ENCODE data around the gene SLC7A8. TPM values are rescaled to one million over a fixed set of nuclear protein-coding genes. Genes with fewer than 3 reads are reported as not detected.

The SLC7A8 gene
- total RNA-seq, 2 experiments from 2014 or later, result 4.0 to 11.4 TPM

DNA sequence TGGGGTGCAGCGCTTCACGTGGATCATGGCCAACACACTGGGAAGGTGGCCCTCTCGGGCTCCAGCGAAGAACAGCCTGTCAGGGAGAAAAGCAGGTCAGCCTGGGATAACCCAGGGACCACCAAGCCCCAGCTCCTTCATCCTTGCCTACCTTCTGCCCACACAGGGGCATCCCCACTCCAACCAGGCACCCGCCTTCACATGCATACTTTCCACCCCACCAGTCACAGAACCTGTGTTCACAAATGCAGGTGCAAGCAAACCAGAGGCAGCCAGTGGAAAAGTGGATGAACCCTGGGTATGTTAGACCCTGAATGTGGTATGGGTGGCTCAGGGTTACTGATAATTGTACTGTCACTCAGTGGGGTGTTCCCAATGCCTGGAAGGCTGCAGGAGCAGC lies 52.0 kb downstream of the SLC7A8 start:
- Histone ChIP-seq H3K79me2 (ENCODE audit: insufficient read depth, low read depth, low read length) (no peaks in the 10 kb centered on the region), H3K9me2 (ENCODE audit: insufficient read depth, low read length) (no peaks in the 10 kb centered on the region), H2AFZ (ENCODE audit: low read length) (no peak overlapping the region), H3K4me1 (ENCODE audit: insufficient read depth, low read length, poor library complexity, severe bottlenecking) (peaks cover 6% of the 10 kb centered on the region), H4K20me1 (ENCODE audit: insufficient read depth, low read length) (no peaks in the 10 kb centered on the region), H3K36me3 (ENCODE audit: insufficient read depth, low read length) (no peaks in the 10 kb centered on the region), H3K4me2 (ENCODE audit: low read length) (no peak overlapping the region), H3K9me3 (ENCODE audit: low read length) (no peaks in the 10 kb centered on the region), H3K27ac (ENCODE audit: low read depth, low read length, poor library complexity, severe bottlenecking) (no peak overlapping the region), H3K4me3 (ENCODE audit: low read depth, low read length, poor library complexity, severe bottlenecking) (no peak overlapping the region)
- CTCF ChIA-PET (ENCODE audit: unreplicated experiment), result interaction anchor here (2.1 kb wide), 1 partner anchor 11 kb away, joined by 8 read pairs; no protein-coding TSS in a partner anchor
- no peak for DNase-seq (ENCODE audit: low spot score)
- POLR2A ChIA-PET, result no interaction called here
- TF ChIP-seq EZH2phosphoT487 (IDR thresholded peaks at IDR 0.05; ENCODE audit: borderline replicate concordance, low read depth, low read length), result no peak
- TF ChIP-seq, protein P1, sequence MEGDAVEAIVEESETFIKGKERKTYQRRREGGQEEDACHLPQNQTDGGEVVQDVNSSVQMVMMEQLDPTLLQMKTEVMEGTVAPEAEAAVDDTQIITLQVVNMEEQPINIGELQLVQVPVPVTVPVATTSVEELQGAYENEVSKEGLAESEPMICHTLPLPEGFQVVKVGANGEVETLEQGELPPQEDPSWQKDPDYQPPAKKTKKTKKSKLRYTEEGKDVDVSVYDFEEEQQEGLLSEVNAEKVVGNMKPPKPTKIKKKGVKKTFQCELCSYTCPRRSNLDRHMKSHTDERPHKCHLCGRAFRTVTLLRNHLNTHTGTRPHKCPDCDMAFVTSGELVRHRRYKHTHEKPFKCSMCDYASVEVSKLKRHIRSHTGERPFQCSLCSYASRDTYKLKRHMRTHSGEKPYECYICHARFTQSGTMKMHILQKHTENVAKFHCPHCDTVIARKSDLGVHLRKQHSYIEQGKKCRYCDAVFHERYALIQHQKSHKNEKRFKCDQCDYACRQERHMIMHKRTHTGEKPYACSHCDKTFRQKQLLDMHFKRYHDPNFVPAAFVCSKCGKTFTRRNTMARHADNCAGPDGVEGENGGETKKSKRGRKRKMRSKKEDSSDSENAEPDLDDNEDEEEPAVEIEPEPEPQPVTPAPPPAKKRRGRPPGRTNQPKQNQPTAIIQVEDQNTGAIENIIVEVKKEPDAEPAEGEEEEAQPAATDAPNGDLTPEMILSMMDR (conservative IDR thresholded peaks at IDR 0.05; ENCODE audit: low read length), result no peak
- intact Hi-C loops (cut with micrococcal nuclease; ENCODE audit: unreplicated experiment), result no loop called here
- BruUV-seq (replicated peaks), result no TSS peak

DNA sequence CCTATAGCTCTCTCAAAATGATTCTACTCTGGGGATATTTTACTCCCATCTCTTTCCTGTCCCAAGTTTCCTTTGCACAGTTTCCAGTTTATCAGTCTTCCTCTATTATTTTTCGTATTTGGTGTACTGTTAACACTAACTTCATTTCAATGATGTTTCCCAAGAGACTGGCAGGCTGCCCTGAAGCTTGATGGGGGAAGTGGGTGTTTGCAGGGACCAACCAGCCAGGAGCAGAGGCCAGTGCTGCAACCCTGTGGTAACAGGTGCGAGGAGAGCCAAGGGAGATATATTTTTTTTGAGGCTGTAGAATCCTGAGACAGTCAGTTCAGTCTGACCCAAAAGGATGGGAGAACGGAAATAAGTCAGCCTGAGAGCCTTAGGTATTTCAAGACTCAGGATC lies 52.6 kb downstream of the SLC7A8 start:
- no peak for DNase-seq (ENCODE audit: low spot score)

DNA sequence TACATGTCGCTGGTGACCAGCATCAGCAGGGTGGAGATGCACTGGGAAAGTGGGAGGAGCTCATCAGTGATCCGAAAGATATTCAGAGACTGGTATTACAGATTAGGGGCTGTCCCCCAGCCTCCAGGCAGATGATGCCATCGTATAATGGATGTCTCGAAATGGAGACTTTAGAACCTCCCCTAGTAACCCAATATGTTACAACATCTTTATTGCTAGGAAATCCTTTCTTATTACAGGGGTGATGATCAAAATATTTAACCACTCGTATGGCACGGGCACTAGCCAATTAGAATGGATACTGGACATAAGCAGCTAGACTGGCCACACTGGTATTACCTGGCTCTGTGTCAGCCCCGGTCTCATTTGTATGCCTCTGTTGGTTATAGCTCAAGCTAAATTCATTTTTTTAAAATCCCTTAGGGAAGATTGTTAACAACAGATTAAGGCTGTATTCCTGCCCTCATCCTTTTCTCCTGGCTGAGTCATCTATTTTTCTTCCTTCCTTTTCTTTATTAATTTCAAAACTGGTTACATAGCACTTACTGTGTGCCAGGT lies 53.6 kb downstream of the SLC7A8 start:
- ChIA-PET POLR2A (interaction anchor here (0.6 kb wide), 2 partner anchors 35 to 48 kb away, joined by 3 read pairs; no protein-coding TSS in a partner anchor), CTCF (ENCODE audit: unreplicated experiment) (interaction anchor here (2.1 kb wide), 1 partner anchor 9 kb away, joined by 8 read pairs; no protein-coding TSS in a partner anchor)
- Histone ChIP-seq H4K20me1 (ENCODE audit: insufficient read depth, low read length) (no peaks in the 10 kb centered on the region), H3K4me3 (ENCODE audit: low read depth, low read length, poor library complexity, severe bottlenecking) (no peak overlapping the region), H3K4me1 (ENCODE audit: insufficient read depth, low read length, poor library complexity, severe bottlenecking) (peaks cover 6% of the 10 kb centered on the region), H3K9me2 (ENCODE audit: insufficient read depth, low read length) (no peaks in the 10 kb centered on the region), H3K27ac (ENCODE audit: low read depth, low read length, poor library complexity, severe bottlenecking) (no peak overlapping the region), H2AFZ (ENCODE audit: low read length) (no peak overlapping the region), H3K4me2 (ENCODE audit: low read length) (no peak overlapping the region), H3K36me3 (ENCODE audit: insufficient read depth, low read length) (no peaks in the 10 kb centered on the region), H3K79me2 (ENCODE audit: insufficient read depth, low read depth, low read length) (no peaks in the 10 kb centered on the region), H3K9me3 (ENCODE audit: low read length) (no peaks in the 10 kb centered on the region)
- BruUV-seq (replicated peaks), result no TSS peak
- DNase-seq (ENCODE audit: low spot score), result no peak
- no peak for TF ChIP-seq EZH2phosphoT487 (IDR thresholded peaks at IDR 0.05; ENCODE audit: borderline replicate concordance, low read depth, low read length)
- TF ChIP-seq, protein P1 (conservative IDR thresholded peaks at IDR 0.05; ENCODE audit: low read length), result no peak
- intact Hi-C loops (cut with micrococcal nuclease; ENCODE audit: unreplicated experiment), result no loop called here

More for the DNA sequence above, 52.6 kb downstream of the SLC7A8 start:
- ChIA-PET POLR2A (no interaction called here), CTCF (ENCODE audit: unreplicated experiment) (interaction anchor here (2.1 kb wide), 1 partner anchor 10 kb away, joined by 8 read pairs; no protein-coding TSS in a partner anchor)
- H4K20me1 ChIP-seq (ENCODE audit: insufficient read depth, low read length), result no peaks in the 10 kb centered on the region
- TF ChIP-seq, protein P1 (conservative IDR thresholded peaks at IDR 0.05; ENCODE audit: low read length), result no peak
- no peak for TF ChIP-seq EZH2phosphoT487 (IDR thresholded peaks at IDR 0.05; ENCODE audit: borderline replicate concordance, low read depth, low read length)
- no peak overlapping the region for H3K27ac ChIP-seq (ENCODE audit: low read depth, low read length, poor library complexity, severe bottlenecking)
- H3K4me3 ChIP-seq (ENCODE audit: low read depth, low read length, poor library complexity, severe bottlenecking), result no peak overlapping the region
- H2AFZ ChIP-seq (ENCODE audit: low read length), result no peak overlapping the region
- H3K9me2 ChIP-seq (ENCODE audit: insufficient read depth, low read length), result no peaks in the 10 kb centered on the region
- no peaks in the 10 kb centered on the region for H3K36me3 ChIP-seq (ENCODE audit: insufficient read depth, low read length)
- intact Hi-C loops (cut with micrococcal nuclease; ENCODE audit: unreplicated experiment), result no loop called here
- H3K9me3 ChIP-seq (ENCODE audit: low read length), result no peaks in the 10 kb centered on the region
- H3K4me2 ChIP-seq (ENCODE audit: low read length), result no peak overlapping the region
- BruUV-seq (replicated peaks), result no TSS peak
- no peaks in the 10 kb centered on the region for H3K79me2 ChIP-seq (ENCODE audit: insufficient read depth, low read depth, low read length)
- H3K4me1 ChIP-seq (ENCODE audit: insufficient read depth, low read length, poor library complexity, severe bottlenecking), result peaks cover 6% of the 10 kb centered on the region
